Measurements from ENCODE around the gene SCN2B.

Gene SCN2B, protein sequence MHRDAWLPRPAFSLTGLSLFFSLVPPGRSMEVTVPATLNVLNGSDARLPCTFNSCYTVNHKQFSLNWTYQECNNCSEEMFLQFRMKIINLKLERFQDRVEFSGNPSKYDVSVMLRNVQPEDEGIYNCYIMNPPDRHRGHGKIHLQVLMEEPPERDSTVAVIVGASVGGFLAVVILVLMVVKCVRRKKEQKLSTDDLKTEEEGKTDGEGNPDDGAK

DNA sequence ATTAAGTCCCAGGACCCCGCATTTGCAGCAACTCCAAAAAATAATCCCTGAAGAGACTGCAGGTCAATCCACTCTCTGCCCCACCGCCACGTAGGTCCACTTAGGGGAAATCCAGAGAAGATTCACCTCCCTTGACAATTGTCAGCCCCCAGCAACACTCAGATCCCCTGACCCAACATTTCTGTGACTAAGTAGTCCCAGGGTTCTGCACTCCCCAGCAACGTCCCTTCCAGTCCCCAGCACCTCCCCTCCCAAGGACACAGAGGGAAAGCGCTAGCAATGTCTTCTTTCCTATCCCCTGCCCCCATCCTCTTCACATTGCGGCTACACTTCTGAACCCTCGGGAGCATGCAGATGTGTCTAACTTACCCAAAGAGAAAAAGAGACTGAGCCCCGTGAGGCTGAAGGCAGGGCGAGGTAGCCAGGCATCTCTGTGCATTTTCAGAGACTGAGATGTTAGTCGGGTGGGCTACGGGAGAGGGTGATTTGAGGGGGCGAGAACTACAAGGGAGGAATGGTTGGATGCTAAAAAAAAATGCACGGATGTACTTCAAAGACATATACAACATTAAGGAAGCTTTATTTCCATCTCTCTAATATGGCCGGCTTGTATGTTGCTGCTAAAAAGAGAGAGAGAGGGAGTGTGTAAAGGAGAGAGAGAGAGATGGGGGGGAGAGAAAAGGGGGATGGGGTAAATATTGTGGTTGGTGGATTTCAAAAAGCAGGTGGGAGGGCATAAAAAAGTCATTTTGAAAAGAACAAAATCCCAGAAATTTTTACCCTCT is at the start of gene SCN2B:
Gene SCN2B, minus strand, starts transcription at position 647 of the 785 bp plus-strand sequence. Its CDS starts 208 bp downstream, at position 439.
- DNase-seq (ENCODE audit: low read depth): no peak

GRCh38 chr11:118224511-118225188 is 48.2 kb upstream of the SCN2B start, which contains the start of gene JAML:
TSS of gene JAML (minus strand) at chr11:118225011. CDS start at chr11:118214866, 10,145 bp downstream.
- DNase-seq (ENCODE audit: low read depth): peak; percentile 44

GRCh38 chr11:118223992-118224391 is 47.6 kb upstream of the SCN2B start:
- DNase-seq (ENCODE audit: low read depth): no peak

- DNase-seq (ENCODE audit: low read depth): no peak
These were observed 47.1 kb upstream of the SCN2B start for GRCh38 chr11:118223570-118223969.

DNA sequence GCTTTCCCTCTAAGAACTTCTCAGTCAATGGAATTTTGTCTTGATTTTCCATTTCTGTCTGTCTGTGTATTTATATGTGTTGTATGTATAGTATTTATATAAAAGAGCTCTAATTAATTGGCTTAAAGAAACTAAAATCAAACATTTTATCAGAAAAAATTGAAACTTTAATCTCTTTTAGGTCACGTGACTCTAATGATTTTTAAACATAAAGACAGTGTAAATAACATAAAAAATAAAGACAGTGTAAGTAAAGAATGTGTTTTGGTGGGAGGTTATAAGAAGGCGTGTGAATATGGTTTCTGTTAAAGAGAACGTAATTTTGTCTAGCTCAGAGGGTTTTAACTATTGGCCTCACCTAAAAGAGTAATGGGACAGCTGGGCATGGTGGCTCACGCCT is 46.0 kb upstream of the SCN2B start:
- no peak for DNase-seq (ENCODE audit: low read depth)

GRCh38 chr11:118221419-118221818 is 45.0 kb upstream of the SCN2B start:
- DNase-seq (ENCODE audit: low read depth): no peak

GRCh38 chr11:118219732-118220131 is 43.3 kb upstream of the SCN2B start:
- DNase-seq (ENCODE audit: low read depth): no peak

GRCh38 chr11:118219244-118219643 is 42.8 kb upstream of the SCN2B start:
- no peak for DNase-seq (ENCODE audit: low read depth)

GRCh38 chr11:118217575-118217974 is 41.1 kb upstream of the SCN2B start:
- DNase-seq (ENCODE audit: low read depth): no peak

- DNase-seq (ENCODE audit: low read depth): no peak
These were observed 40.4 kb upstream of the SCN2B start for GRCh38 chr11:118216621-118217481.

DNA sequence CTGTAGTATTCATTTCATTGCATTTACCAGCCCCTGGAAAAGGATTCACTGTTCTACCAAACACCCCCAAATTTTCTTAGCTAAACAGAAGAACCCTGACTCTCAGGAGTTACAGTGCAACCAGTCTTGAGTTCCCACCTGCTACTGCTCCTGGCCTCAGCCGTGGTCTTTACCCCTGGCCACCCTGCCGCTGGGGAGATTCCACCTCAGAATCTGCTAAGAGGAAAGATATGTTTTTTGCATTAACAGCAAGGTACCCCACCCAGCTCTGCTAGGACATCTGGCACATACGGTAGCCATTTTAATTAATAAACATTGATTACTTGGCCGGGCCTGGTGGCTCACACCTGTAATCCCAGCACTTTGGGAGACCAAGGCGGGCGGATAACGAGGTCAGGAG is 39.3 kb upstream of the SCN2B start:
- DNase-seq (ENCODE audit: low read depth): no peak

GRCh38 chr11:118215262-118215661 is 38.8 kb upstream of the SCN2B start:
- no peak for DNase-seq (ENCODE audit: low read depth)

- no peak for DNase-seq (ENCODE audit: low read depth)
These were observed 37.9 kb upstream of the SCN2B start for GRCh38 chr11:118214210-118214914.

- DNase-seq (ENCODE audit: low read depth): no peak
These were observed 37.3 kb upstream of the SCN2B start for GRCh38 chr11:118213781-118214180.

GRCh38 chr11:118213201-118213600 is 36.8 kb upstream of the SCN2B start:
- DNase-seq (ENCODE audit: low read depth): no peak

- no peak for DNase-seq (ENCODE audit: low read depth)
These were observed 36.3 kb upstream of the SCN2B start for GRCh38 chr11:118212781-118213191.

DNA sequence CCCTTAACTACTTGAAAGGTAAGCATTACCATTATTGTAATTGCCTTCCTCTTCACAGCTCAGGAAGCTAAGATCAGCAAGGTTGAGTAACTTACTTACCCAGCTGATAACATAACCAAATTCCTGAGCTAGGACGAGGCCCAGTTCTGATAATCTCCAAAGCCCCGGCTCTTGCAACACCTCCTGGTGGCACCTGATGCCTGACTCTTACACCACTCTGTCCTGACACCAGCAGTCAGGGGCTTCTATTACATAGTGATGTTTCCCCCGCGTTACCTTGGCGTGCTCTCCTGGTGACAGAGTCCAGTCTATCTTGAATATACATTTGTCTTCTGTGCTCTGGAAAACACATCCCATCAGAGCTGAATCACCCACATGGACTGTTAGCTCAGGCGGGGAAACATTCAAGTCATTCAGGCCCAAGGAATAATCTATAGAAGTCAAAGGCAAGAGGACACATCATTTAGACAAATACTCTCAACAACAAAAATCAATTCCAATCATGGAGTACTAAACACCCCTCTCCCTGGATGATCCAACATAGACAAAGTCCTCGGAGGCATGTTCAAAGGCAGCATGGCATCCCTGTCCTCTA is 35.8 kb upstream of the SCN2B start:
- DNase-seq (ENCODE audit: low read depth): no peak

GRCh38 chr11:118211006-118211405 is 34.6 kb upstream of the SCN2B start:
- no peak for DNase-seq (ENCODE audit: low read depth)

DNA sequence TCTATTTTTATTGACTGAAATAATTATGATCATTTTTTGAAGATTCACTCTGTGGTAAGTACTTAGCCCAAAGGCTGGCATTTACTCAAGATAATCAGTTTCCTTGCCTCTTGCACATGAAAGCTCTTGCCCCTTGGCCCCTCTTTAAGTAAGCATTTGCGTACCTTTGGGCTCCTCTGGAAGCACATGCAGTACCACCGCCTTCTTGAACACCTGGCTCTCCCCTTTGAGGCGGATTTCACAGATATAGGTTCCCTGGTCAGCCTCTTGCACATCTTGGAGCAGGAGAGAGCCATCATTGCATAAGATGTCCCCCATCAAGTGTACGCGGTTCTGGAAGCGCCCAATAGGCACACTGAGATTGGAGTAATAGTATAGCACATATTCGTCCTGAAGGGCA is 33.9 kb upstream of the SCN2B start:
- no peak for DNase-seq (ENCODE audit: low read depth)

DNA sequence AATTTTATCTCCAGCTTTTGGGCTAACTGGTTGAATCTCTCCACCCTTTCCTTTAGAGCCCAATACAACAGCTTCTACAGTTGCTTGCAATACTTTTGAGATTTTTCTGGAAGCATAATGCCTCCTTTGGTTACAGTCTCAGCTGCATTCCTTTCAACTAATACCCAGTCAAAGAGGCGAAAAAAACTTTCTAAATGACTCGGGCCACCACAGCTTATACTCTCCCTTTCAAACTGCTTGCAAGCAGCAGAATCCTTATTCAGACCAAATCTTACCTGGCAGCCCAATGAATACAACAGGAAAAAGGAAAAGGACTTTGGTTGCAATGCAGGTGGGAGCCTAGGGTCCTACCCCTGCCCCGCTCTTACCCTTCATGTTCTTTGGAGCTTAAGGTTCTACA is 32.6 kb upstream of the SCN2B start:
- DNase-seq (ENCODE audit: low read depth): no peak

GRCh38 chr11:118207079-118207478 is 30.6 kb upstream of the SCN2B start:
- no peak for DNase-seq (ENCODE audit: low read depth)
